RWPE2 (cell line): ENCODE data around the gene HAGHL.
A peak's percentile ranks its signal among the peaks of the same experiment; 100 is the strongest.

Experiments
- ATAC-seq: fragments of 200-7000 bp; cut with Tn5 transposase; 3 replicates; pipeline ENCODE4 v1.9.1; 2021; ENCODE audit warnings: low read depth
- DNase-seq: peaks from one replicate; pipeline ENCODE4 v3.0.0-alpha.2; 2020; ENCODE audit warnings: low spot score
- H3K27ac ChIP-seq: fragments of 450-650 bp; 2 replicates; pipeline ENCODE4 v1.5.1; 2017; ENCODE audit warnings: mild to moderate bottlenecking; ENCODE audit not compliant: poor library complexity, severe bottlenecking
- H3K27me3 ChIP-seq: fragments of 250-450 bp; sonication (Bioruptor Pico); 2 replicates; pipeline ENCODE4 v1.5.1; 2021; ENCODE audit warnings: mild to moderate bottlenecking, moderate library complexity; ENCODE audit not compliant: insufficient read depth, poor library complexity, severe bottlenecking
- H3K36me3 ChIP-seq: fragments of 250-450 bp; sonication (Bioruptor Pico); 2 replicates; pipeline ENCODE4 v1.5.1; 2020; ENCODE audit warnings: low read depth, mild to moderate bottlenecking, moderate library complexity
- H3K4me1 ChIP-seq: fragments of 250-450 bp; sonication (Bioruptor Pico); 2 replicates; pipeline ENCODE4 v1.5.1; 2021; ENCODE audit warnings: mild to moderate bottlenecking, moderate library complexity; ENCODE audit not compliant: insufficient read depth, poor library complexity, severe bottlenecking
- H3K4me3 ChIP-seq: fragments of 250-450 bp; sonication (Bioruptor Pico); 2 replicates; pipeline ENCODE4 v1.5.1; 2021; ENCODE audit warnings: mild to moderate bottlenecking, moderate library complexity; ENCODE audit not compliant: severe bottlenecking
- H3K9me3 ChIP-seq: fragments of 250-450 bp; sonication (Bioruptor Pico); 2 replicates; pipeline ENCODE4 v1.5.1; 2021; ENCODE audit warnings: mild to moderate bottlenecking, moderate library complexity; ENCODE audit not compliant: severe bottlenecking
- TF ChIP-seq, protein P1 (sequence below): fragments of 450-650 bp; IDR thresholded peaks from one replicate; pipeline ENCODE4 v1.5.1; 2017; ENCODE audit warnings: mild to moderate bottlenecking, moderate library complexity; ENCODE audit not compliant: poor library complexity, severe bottlenecking

The HAGHL gene

DNA sequence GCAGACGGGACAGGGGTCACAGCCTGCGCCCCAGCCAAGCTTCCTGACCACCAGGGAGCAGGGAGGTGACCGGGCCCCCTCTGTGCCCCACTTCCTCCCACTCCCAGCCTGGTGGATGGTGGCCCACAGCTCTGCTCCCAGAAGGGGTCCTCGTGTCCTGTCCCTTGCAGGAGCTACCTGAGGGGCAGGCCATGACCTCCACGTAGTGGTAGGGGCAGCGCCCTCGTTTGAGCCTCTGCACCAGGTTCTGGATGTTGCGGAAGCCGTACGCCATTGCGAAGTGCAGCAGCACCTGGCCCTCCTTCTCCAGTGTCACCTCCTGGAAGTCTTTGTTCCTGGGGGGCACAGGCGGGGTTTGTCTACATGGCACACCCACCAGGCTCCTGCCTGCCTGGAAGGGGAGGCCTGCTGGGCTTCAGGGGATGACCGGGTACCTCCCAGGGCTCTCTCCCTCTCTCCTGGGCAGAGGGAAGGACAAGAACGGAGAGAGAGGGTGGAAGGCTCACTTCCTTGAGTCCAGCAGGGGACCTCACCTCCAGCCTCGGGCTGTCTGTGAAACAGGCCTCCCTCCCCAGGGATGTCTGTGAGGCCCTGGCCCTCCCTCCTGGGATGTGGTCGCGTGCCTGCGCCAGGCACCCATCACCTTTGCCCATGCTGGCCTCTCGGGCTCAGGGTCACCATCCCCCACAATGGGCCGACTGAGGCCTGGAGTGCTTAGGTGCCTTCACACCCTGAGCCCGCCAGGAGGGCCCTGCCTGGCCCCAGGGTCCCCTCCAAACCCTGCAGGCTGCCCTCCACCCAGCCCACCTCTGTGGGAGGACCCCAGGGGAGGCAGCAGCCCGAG, 4.0 kb downstream of the HAGHL start:
- no peak for DNase-seq
- Histone ChIP-seq H3K36me3 (peaks cover 16% of the 10 kb centered on the region), H3K4me3 (no peak overlapping the region), H3K9me3 (no peaks in the 10 kb centered on the region), H3K27me3 (no peaks in the 10 kb centered on the region), H3K4me1 (no peaks in the 10 kb centered on the region), H3K27ac (no peak overlapping the region)
- no peak for ATAC-seq
- TF ChIP-seq, protein P1, sequence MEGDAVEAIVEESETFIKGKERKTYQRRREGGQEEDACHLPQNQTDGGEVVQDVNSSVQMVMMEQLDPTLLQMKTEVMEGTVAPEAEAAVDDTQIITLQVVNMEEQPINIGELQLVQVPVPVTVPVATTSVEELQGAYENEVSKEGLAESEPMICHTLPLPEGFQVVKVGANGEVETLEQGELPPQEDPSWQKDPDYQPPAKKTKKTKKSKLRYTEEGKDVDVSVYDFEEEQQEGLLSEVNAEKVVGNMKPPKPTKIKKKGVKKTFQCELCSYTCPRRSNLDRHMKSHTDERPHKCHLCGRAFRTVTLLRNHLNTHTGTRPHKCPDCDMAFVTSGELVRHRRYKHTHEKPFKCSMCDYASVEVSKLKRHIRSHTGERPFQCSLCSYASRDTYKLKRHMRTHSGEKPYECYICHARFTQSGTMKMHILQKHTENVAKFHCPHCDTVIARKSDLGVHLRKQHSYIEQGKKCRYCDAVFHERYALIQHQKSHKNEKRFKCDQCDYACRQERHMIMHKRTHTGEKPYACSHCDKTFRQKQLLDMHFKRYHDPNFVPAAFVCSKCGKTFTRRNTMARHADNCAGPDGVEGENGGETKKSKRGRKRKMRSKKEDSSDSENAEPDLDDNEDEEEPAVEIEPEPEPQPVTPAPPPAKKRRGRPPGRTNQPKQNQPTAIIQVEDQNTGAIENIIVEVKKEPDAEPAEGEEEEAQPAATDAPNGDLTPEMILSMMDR = no peak

DNA sequence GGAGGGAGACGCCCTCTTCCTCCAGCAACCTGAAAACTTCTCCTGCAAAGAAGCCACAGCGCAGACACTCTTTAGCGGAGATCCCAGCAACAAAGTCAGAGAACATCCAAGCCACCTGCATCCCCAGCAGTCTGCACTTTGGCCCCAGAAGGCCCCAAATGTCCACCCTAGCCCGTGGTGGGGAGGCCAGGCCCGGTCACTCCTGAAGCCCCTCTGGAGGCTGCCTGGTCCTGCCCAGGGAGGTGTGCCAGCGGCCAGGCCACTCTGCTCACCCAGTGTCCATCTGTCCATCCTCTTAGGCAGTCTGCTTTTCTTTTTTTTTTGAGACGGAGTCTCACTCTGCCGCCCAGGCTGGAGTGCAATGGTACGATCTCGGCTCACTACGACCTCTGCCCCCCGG, 5.4 kb downstream of the HAGHL start:
- no peak overlapping the region for H3K4me3 ChIP-seq
- ATAC-seq = no peak
- H3K27me3 ChIP-seq = no peaks in the 10 kb centered on the region
- H3K9me3 ChIP-seq = no peaks in the 10 kb centered on the region
- H3K27ac ChIP-seq = no peak overlapping the region
- TF ChIP-seq, protein P1 = no peak
- no peaks in the 10 kb centered on the region for H3K4me1 ChIP-seq
- no peak for DNase-seq
- H3K36me3 ChIP-seq = peaks cover 26% of the 10 kb centered on the region

DNA sequence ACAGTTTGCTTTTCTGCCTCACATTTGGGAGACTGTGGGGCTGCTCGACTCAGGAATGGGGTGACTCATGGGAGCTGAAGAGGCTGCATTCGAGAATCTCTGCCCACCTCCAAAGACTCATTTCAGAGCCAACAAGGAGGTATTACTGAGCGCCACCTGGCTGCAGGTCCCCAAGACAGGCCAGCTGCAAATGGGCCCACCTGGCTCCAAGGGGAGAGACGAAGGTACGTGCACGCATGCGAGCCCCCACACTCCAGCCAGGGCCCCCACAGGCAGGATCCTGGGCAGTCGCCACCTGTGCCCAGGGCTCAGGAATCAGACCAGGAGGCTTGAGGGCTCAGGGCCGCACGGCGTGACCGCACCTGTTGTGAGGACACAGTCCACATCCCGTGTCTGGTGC, 6.0 kb downstream of the HAGHL start:
- no peak overlapping the region for H3K4me3 ChIP-seq
- no peak overlapping the region for H3K27ac ChIP-seq
- H3K9me3 ChIP-seq = no peaks in the 10 kb centered on the region
- no peaks in the 10 kb centered on the region for H3K27me3 ChIP-seq
- TF ChIP-seq, protein P1 = peak; percentile 20
- H3K4me1 ChIP-seq = no peaks in the 10 kb centered on the region
- no peak for ATAC-seq
- peaks cover 29% of the 10 kb centered on the region for H3K36me3 ChIP-seq
- DNase-seq = no peak

DNA sequence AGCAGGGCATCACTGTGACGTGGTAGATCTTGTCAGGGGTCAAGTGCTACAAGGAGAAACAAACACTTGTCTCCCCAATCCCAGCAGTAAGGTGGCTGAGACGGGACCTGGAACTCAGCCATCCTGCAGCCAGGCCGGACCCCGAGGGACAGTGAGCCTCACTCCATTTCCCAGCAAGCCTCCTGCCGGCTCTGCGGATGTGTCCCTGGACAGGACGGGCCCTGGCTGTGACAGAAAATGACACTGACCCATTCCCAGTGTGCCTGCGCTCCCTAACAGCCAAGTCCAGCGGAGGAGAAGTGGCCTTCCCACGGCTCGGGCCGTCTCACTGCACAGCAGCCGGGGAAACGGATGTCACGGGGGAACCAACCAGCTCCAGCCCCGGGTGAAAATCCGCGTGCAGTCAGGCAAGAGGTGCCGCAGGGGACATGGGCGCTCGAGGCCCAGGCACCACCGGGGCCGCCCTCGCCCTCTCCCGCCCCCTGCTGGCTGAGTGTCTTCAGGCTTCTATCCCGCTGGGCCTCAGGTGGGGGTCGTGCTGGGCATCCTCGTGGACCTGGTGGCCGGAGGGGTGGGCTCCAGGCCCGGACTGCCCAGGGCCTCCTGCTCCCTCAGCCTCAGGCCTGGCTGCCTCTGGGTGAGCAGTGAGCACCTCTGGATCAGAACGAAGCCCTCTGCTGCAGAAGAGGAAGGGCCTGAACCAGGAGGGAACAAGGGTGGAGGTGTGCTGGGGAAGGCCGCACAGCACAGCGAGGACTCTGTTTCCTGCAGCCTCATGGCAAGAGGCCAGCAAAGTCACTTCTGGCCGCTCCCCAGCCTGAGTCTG, 6.7 kb downstream of the HAGHL start:
- no peaks in the 10 kb centered on the region for H3K9me3 ChIP-seq
- TF ChIP-seq, protein P1 = no peak
- H3K36me3 ChIP-seq = peaks cover 31% of the 10 kb centered on the region
- H3K4me1 ChIP-seq = no peaks in the 10 kb centered on the region
- DNase-seq (peak; percentile 68), ATAC-seq (no peak)
- H3K27ac ChIP-seq = no peak overlapping the region
- H3K27me3 ChIP-seq = no peaks in the 10 kb centered on the region
- H3K4me3 ChIP-seq = no peak overlapping the region
